ENCODE results near the gene CYP4X1.
"Not testable (repeated sequence)": the region's sequence is repeated elsewhere in the genome, so short reads cannot be mapped to it uniquely, and the experiment has no call there.

The CYP4X1 gene

GRCh38 chr1:47089356-47089755 lies 65.9 kb downstream of the CYP4X1 start:
- H3K27ac ChIP-seq (ENCODE audit: low read depth, low read length); H3K36me3 ChIP-seq (ENCODE audit: control insufficient read depth, insufficient read depth, low read length); H3K4me1 ChIP-seq (ENCODE audit: control insufficient read depth, insufficient read depth, low read length); H3K9me3 ChIP-seq (ENCODE audit: control insufficient read depth, insufficient read depth, low read length); H3K27me3 ChIP-seq (ENCODE audit: control insufficient read depth, insufficient read depth, low read length); H3K9ac ChIP-seq (ENCODE audit: low read depth, low read length); H3K4me3 ChIP-seq (ENCODE audit: low read depth, low read length): not testable (repeated sequence)

- H3K9ac ChIP-seq (ENCODE audit: low read depth, low read length); H3K36me3 ChIP-seq (ENCODE audit: control insufficient read depth, insufficient read depth, low read length); H3K27ac ChIP-seq (ENCODE audit: low read depth, low read length); H3K4me3 ChIP-seq (ENCODE audit: low read depth, low read length); H3K4me1 ChIP-seq (ENCODE audit: control insufficient read depth, insufficient read depth, low read length); H3K9me3 ChIP-seq (ENCODE audit: control insufficient read depth, insufficient read depth, low read length); H3K27me3 ChIP-seq (ENCODE audit: control insufficient read depth, insufficient read depth, low read length): not testable (repeated sequence)
These were observed 68.0 kb downstream of the CYP4X1 start for GRCh38 chr1:47091476-47091875.
